Lower leg skin (tissue), 4 donors: Measurements from ENCODE around the gene ARHGAP12. TPM values are rescaled to one million over a fixed set of nuclear protein-coding genes. Genes with fewer than 3 reads are reported as not detected.

Experiments
- DNase-seq, 2 donors: peaks; one replicate each; pipeline ENCODE4 v3.0.0-alpha.2; 2019; ENCODE audit warnings: low spot score in 2 of 2
- H3K4me3 ChIP-seq: fragments of 200-600 bp; sonication (generic); 2 replicates; pipeline ENCODE4 v1.5.1; 2017; ENCODE audit warnings: mild to moderate bottlenecking, low read depth; ENCODE audit not compliant: poor library complexity, severe bottlenecking
- CTCF ChIP-seq, 3 donors: fragments of 450-650 bp; IDR thresholded peaks; one replicate each; pipeline ENCODE4 v1.5.1; 2016; ENCODE audit warnings: antibody characterized with exemption in 3 of 3, mild to moderate bottlenecking in 3 of 3, moderate library complexity in 2 of 3
- POLR2A ChIP-seq, 2 donors: fragments of 450-650 bp; IDR thresholded peaks; one replicate each; pipeline ENCODE4 v1.6.1; 2016 to 2017; ENCODE audit warnings: antibody characterized with exemption in 2 of 2, mild to moderate bottlenecking in 1 of 2, moderate library complexity in 1 of 2
- WGBS, 2 donors: methylation state at CpG; one replicate each; pipeline ENCODE4 v1.1.5; 2018; 5-methylcytosine and 5-hydroxymethylcytosine counted together
- intact Hi-C: fragments of 100-400 bp; cut with DNase I; formaldehyde crosslinking; loops from one replicate; pipeline ENCODE4 v1.15.0; 2023; ENCODE audit warnings: low total_unique reads
- total RNA-seq, 4 donors: library from RNA; depleted of rRNA; stranded (reverse); fragments of >200 nt; gene quantifications; one replicate each; pipeline ENCODE4 v1.1.0, GENCODE V29; 2016

ARHGAP12 gene
- total RNA-seq, 4 donors from 2014 or later: 29.9 to 35.2 (median 31.4) TPM

- WGBS, 2 donors: 84 to 91% methylated on average over 3 of the region's 3 CpGs
- TF ChIP-seq POLR2A (IDR thresholded peaks at IDR 0.05) (no peak), CTCF (IDR thresholded peaks at IDR 0.05) (no peak)
- DNase-seq: no peak
- intact Hi-C loops: no loop called here
- no peak overlapping the region for H3K4me3 ChIP-seq
Observed at GRCh38 chr10:31867646-31868045, 61.0 kb downstream of the ARHGAP12 start.

DNA sequence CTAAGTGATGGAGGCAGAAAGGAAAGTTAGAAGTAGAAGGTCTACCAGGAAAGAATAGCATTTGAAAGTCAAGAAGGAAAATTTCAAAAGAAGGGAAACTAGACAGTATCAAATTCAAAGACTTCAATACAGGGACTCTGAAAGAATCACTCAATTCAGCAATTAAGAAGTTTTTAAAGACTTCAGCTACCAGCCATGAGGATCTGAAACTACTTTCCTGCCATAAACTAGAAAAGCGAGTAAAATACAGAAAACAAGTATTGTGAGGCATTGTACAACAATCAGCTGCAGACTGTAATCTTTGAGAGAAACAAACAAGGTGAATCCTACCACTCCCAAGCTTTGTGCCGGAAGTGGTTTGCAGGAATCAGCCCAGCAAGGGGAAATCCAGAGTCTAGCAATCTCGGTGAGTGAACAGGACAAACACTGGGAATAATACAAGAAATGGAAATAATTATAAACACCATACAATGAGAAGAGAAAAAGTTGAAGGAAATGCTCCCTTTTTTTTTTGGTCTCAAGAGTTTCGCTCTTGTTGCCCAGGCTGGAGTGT is 62.4 kb downstream of the ARHGAP12 start:
- no peak overlapping the region for H3K4me3 ChIP-seq
- DNase-seq: no peak
- intact Hi-C loops: no loop called here
- no peak for TF ChIP-seq POLR2A (IDR thresholded peaks at IDR 0.05)
- TF ChIP-seq CTCF (IDR thresholded peaks at IDR 0.05): no peak
- 70 to 73% methylated on average over 4 of the region's 4 CpGs for WGBS, 2 donors

GRCh38 chr10:31864834-31865518 is 63.7 kb downstream of the ARHGAP12 start:
- no peak for DNase-seq
- TF ChIP-seq POLR2A (IDR thresholded peaks at IDR 0.05) (no peak), CTCF (IDR thresholded peaks at IDR 0.05) (no peak)
- intact Hi-C loops: no loop called here
- WGBS, 2 donors: 54 to 57% methylated on average over 5 of the region's 5 CpGs
- H3K4me3 ChIP-seq: no peak overlapping the region

GRCh38 chr10:31855033-31855432 is 73.6 kb downstream of the ARHGAP12 start:
- H3K4me3 ChIP-seq: no peak overlapping the region
- DNase-seq: no peak
- intact Hi-C loops: no loop called here
- WGBS, 2 donors: 93% methylated on average over 4 of the region's 4 CpGs
- no peak for TF ChIP-seq CTCF (IDR thresholded peaks at IDR 0.05)
- TF ChIP-seq POLR2A (IDR thresholded peaks at IDR 0.05): no peak

- DNase-seq: no peak
- TF ChIP-seq CTCF (IDR thresholded peaks at IDR 0.05) (no peak), POLR2A (IDR thresholded peaks at IDR 0.05) (no peak)
- WGBS, 2 donors: 69 to 76% methylated on average over 2 of the region's 2 CpGs
- intact Hi-C loops: no loop called here
- no peak overlapping the region for H3K4me3 ChIP-seq
Observed at GRCh38 chr10:31853629-31854028, 75.0 kb downstream of the ARHGAP12 start.

- 87 to 92% methylated on average over 1 of the region's 1 CpG for WGBS, 2 donors
- H3K4me3 ChIP-seq: no peak overlapping the region
- no peak for DNase-seq
- intact Hi-C loops: no loop called here
- TF ChIP-seq POLR2A (IDR thresholded peaks at IDR 0.05): no peak
- no peak for TF ChIP-seq CTCF (IDR thresholded peaks at IDR 0.05)
Observed at GRCh38 chr10:31851216-31851615, 77.4 kb downstream of the ARHGAP12 start.
